HG03135 (cell line): ENCODE data around the gene TMC6.
"Not testable (repeated sequence)": the region's sequence is repeated elsewhere in the genome, so short reads cannot be mapped to it uniquely, and the experiment has no call there.

Experiments used
- ATAC-seq: cut with Tn5 transposase; IDR thresholded peaks from one replicate; pipeline ENCODE4 v1.9.1; 2021; ENCODE audit warnings: mild to moderate bottlenecking, moderate library complexity; ENCODE audit not compliant: unreplicated experiment

Gene TMC6

DNA sequence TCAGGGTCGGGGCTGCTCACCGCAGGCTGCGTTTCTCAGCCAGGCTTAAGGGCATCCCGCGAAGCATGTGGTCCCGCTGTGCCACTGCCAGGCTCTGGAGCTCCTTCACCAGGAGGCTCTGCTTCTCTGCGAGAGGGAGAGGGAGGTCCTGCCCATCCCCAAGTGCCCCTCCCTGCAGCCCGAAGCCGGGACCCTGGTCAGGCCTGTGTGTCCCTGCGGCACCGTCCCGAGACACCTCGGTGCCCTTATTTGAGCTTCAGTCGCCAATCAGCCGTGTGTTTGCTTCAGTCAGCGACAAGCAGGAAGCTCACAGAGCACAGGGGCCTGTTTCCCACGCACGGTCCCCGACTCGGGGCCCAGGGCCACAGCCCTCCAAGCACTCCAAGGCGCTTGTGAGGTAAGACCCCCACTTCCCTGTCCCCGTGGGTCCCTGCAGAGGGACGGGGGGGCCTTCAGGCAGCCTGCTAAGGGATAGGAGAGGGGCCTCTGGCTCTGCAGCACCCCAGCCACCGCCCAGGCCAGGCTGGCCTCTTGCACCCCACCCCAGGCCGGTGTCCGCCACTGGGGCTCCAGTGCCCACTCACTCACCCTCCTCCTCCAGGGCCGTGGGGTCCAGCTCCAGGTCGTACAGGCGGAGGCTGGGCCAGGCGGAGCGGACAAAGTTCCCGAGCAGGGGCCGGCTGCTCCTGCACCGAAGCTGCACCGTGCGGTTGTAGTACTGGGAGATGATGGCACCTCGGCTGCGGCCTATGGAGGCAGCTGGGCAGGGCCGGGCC is 3.2 kb downstream of the TMC6 start:
- no peak for ATAC-seq

DNA sequence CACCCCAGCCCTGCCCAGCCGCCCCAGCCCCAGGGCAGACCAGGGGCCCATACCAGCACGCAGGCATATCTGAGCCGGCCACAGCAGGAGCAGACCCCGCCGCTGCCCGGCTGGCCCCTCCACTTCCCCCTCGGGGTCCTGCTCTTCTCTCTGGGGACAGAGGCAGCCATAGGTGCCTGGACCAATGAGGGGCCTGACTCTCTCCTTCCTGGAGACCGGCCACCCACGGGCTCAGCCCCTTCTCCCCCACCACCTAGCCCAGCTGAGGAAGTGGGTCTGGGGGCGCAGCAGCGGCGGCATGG is 3.8 kb downstream of the TMC6 start:
- ATAC-seq: no peak

DNA sequence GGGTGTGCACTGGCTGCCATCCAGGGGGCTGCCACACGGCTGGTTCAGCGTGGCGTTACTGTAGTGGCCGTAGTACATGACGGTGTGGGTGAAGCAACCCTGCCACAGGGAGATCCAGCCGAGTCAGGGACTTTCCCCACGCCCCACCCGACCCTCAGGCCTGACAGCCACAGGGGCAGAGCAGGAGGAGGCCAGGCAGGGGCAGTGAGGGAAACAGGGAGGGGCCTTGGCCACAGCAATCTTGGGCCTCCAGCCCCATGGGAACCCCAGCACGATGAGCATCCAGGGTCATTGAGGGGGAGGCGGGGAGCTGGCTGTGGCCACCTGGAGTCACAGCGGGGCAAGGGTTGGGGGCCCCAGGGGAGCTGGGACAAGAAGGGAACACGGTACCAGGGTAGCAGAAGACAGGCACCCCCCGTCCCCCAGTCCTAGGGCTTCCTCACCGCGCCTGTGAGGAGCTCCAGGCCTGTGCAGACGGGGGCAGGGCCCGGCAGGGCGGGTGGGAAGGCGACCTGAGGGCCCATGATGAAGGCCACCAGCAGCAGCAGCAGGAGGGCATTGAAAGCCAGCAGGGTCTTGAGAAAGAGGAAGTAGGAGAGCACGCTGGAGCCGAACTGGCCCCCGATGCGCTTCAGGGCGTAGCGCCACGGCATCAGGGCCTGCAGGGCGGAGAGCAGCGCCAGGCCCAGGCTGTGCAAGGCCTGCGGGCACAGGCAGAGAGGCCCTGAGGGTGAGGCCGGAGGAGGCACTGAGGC is 4.3 kb downstream of the TMC6 start:
- ATAC-seq: no peak

DNA sequence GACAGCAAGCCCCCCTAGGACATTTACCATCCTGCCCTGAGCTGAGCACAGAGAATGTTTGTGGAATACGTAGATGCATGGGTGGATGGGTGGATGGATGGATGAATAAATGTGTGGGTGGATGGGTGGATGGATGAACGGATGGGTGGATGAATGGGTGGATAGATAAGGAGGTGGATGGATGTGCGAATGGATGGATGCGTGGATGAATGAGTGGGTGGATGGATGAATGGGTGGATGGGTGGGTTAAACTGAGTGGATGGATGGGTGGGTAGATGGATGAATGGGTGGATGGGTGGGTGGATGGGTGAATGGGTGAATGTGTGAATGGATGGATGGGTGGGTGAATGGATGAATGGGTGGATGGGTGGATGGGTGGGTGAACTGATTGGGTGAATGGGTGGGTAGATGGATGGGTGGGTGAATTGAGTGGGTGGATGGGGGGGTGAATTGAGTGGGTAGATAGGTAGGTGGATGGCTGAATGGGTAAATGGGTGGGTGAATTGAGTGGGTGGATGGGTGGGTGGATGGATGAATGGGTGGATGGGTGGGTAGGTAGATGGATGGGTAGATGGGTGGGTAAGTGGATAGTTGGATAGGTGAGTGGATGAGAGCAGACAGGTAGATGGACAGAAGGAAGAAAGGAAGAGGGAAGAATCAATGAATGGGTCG is 5.2 kb downstream of the TMC6 start:
- no peak for ATAC-seq

DNA sequence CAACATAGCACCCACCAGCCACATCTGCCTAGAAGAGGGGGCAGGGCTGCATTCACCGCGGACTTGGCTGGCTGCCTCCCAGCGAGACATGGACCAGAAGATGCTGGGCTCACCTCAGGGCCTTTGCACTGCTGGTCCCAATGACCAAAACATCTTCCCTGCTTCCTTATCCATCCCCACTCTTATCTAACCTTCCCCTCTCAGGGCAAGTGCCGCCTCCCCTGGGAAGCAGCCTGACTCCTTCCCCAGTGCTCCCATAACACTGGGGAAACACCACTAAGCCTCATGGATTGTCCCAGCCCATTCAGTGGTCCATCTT is 5.7 kb downstream of the TMC6 start:
- no peak for ATAC-seq

DNA sequence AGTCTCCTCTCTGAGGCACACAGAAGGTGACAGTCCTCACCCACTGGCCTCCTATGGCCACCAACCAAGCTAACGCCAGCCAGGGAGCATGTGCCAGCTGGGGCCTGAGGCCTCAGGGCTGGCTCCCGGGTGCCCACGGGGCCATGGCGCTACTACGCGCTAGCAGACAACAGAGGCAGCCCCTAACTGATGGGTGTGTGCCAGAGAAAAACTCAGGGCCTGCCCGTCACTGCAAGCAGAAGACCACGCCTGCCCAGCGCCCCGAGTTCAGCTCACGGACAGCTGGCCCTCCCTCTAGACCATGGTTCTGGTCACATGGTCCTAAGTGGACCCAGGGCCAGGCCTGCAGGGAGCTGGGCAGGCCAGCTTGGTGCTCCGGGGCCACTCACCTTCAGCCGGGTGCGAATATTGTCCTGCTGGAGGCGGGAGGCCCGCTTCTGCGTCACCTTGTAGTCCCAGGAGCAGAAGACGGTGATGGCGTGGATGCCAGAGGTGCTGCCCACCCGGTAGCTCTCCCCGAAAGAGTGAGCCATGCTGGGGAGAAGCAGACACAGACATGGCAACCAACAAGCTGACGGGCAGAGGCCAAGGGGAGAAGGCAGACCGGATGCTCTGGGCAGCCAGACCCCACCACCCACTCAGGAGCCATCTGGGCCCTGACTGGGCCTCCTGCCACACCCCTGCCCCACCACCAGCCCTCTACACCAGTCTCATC is 6.2 kb downstream of the TMC6 start:
- no peak for ATAC-seq

DNA sequence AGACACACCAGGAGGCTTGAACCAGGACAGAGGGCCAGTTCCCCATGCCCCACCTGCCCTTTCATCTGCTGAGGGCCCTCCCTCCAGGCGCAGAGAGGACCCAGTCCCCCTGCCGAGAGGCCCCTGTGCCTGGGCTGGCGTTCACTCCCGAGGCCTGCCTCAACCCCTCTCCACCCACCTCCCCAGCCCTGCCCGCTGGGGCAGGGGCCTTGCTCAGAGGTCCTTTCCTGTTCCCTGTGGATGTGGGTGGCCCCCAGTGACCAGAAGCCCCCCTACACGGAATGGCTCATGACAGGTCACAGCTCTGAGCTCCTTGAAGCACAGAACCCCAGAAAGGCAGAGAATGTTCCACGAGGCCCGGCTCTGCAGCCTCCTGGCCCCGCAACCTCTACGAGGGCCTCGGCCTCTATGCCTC is 6.7 kb downstream of the TMC6 start:
- ATAC-seq: no peak

DNA sequence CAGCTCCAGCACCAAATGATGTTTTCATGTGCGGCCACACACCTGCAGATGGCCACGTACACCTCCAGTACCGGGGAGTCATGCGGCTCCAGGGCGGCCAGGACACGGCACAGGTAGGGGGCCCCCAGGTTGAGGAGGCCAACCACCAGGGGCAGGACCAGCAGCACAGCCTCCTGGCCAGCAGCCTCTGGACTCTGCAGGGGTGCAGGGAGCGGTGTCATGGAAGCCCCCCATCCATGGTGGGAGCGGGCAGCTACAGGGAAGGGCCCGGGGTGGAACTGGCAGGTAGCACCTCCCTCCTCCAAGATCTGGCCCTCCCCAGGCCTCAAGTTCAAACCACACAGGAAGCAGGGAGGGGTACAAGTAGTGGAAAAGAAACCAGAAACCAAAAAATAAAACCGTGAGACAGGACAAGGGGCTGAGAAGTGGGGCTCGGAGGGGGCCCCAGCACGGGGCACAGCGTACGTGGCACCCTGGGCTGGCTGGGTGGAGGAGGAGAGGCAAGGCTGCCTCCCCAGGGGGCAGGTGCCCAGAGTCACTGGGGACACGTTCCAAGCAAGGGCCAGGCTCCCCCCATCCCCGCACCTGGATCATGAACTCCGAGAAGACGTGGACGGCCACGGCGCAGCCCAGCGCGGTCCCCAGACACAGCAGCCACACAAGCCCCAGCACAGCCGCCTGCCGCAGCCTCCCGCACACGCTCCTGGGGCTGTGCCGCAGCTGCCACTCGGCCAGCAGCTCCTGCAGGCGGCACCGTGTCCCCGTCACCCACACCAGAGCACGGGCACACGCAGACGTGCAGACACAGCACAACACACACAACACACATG is 7.4 kb downstream of the TMC6 start:
- ATAC-seq: no peak

DNA sequence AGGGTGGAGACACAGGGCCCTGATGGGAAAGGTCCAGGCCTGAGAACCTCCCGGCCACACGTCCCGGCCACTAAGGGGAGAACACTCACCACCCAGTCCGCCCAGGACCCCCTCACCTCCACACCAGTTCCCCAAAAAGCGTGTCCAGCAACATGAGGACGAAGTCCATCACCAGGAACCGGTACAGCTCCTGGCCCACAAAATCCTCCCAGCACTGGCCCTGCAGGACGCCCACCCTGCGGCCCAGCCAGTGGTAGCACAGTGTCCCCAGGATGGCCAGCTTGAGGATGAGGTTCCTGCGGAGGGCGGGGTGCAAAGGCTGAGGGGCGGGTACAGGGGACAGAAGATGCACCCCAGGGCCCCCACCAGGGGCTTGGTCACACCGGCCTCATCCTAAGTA is 8.0 kb downstream of the TMC6 start:
- ATAC-seq: no peak

DNA sequence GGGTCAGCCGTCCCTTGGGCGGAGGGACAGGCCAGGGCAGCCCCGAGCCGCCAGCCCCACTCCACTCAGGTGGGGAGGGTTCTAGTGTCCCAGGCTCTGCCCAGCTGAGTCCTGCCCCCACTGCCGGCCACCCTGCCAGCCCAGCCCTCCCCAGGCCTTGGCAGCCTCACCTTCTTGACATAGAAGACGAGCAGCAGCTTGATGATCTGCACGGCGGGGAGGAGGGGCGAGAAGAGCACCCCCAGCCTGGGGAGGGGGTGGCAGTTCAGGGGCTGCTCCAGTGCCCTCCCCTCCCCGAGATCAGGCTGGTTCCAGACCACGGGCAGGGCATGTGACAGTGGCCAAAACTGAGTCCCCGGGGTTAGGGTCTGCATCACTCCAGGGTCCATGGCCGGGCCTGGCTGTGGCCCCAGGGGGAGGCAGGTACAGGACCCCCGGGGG is 9.7 kb downstream of the TMC6 start:
- no peak for ATAC-seq

DNA sequence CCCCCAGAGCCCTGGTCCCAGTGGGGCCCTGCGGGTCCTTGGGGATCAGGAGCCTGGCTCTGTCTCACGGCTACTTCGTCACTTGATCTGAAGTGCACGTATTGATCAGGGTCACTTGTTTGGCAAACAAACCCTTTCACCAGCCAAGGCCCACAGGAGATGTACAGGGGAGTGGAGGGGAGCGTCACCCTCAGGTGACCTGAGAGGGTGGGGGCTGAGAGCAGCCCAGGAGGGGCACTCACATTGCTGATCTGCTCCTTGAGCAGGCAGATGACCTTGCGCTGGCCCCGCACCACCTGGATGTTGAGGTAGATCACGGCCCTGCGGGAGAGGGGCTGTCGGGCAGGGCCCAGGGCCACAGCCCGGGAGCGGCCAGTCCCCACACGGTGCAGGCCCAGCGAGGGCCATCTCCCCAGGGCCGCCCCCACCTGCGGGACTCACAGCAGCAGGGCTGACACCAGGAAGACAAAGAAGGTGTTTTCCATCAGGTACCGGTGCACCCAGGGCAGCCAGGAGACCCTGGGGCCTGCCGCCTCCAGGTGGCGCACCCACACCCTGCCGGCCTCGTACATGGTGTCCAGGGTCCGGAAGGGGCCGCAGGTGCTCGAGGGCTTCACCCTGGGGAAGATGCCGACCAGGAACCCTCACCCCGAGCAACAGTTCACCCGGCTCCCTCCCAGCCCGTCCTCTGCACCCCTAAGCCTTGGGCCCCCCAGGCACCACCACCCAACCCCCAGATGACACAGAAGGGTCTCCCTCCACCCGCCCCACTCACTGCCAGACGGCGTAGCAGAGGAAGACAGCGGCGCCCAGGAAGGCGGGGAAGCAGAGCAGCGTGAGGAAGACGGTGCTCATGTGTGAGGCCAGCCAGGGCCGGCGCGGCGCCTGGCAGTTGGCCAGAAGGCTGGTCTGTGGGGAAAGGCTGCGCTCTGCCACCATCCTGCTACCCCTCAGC is 11.3 kb downstream of the TMC6 start:
- no peak for ATAC-seq

DNA sequence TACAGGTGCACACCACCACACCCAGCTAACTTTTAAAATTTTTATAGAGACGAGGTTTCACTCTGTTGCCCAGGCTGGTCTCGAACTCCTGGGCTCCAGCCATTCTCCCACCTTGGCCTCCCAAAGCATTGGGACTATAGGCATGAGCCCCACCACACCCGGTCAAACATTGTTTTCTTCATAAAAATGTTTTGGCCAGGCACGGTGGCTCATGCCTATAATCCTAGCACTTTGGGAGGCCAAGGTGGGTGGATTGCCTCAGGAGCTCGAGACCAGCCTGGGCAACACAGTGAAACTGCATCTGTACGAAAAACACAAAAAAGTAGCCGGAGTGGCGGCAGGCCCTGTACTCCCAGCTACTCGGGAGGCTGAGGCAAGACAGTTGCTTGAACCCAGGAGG is 12.1 kb downstream of the TMC6 start:
- no peak for ATAC-seq

DNA sequence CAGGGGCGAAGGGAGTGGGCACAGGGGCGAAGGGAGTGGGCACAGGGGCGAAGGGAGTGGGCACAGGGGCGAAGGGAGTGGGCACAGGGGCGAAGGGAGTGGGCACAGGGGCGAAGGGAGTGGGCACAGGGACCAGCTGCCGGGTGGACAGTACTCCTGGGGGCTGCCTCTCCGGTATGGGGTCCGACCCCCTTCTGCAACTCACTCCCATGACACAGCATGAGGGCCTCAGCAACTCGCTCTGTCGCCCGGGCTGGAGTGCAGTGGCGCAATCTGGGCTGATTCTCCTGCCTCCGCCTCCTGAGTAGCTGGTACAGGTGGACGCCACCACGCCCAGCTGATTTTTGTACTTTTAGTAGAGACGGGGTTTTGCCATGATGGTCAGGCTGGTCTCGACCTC is 12.8 kb downstream of the TMC6 start:
- not testable (repeated sequence) for ATAC-seq

DNA sequence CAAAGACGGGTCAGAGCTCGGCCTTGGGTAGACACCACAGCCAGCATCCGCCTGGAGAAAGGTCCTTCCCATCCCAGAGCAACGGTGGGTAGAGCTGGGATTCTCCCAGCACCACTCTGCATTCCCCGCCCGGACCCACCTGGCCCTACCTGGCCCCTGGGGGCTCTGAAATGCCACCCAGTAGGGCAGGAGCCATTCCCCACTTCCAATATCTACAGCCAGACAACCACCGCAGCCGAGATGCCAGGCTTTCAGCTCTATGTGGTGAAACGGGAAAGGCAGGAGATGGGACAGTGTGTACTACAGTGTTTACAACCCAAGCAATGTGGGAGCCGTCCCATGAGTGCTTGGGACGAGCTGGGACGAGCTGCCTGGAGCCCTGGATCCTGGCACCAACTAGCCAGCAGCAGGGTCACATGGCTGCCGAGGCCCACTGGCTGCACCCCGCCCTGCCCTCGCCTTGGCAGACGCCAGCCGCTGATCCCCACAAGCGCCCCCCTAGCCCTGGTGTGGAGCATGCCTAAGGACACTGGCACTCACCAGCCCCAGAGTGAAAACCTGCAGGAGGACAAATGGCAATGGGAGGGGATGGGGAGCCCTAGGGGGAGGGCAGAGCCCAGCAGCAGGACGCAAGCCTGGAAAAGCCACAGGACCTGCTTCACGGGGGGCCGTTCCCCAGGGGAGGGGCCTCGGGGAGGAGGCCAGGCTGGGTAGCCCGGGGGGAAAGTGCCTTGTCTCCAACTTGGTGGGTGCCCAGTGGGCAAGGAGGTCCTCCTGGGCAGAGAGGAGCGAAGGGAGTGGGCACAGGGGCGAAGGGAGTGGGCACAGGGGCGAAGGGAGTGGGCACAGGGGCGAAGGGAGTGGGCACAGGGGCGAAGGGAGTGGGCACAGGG is 13.5 kb downstream of the TMC6 start:
- no peak for ATAC-seq

DNA sequence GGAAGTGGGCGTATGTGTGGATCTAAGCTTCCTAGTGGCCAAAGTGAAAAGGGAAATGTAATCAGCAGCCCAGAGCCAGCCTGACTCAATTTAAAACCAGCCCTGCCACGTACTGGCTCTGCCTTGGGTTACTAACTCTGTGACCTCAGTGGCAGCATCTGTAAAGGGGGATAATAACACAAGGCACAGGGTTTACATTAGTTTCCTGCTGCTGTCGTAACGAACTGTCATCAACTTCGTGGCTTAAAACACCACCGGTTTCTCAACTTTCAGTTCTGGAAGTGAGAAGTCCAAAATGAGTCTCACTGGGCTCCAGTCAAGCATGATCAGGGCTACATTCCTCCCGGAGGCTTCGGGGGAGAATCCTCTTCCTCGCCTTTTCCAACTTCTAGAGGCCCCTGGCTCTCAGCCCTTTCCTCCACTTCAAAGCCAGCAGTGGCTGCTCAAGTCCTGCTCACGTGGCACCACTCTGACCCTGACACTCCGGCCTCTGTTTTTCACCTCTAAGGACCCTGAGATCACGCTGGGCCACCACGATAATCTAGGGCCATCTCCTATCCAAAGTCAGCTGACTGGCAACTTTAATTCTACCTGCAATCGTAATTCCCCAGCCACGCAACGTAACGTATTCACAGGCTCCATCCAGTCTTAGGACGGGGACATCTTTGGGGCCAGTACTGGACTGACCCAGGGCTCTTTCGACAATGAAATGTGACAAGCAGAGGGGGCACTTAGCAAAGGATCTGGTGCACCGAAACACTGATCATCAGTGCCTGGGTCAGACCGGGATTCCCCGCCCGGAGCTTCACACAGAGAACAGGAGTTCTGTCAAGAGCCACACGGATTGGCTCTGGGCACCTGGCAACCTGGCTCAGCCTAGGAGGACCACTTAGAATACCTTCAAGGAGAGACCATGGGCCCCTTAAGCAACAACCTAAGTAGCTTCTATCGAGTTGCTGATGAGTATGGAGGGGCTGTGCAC is 14.5 kb downstream of the TMC6 start:
- no peak for ATAC-seq

DNA sequence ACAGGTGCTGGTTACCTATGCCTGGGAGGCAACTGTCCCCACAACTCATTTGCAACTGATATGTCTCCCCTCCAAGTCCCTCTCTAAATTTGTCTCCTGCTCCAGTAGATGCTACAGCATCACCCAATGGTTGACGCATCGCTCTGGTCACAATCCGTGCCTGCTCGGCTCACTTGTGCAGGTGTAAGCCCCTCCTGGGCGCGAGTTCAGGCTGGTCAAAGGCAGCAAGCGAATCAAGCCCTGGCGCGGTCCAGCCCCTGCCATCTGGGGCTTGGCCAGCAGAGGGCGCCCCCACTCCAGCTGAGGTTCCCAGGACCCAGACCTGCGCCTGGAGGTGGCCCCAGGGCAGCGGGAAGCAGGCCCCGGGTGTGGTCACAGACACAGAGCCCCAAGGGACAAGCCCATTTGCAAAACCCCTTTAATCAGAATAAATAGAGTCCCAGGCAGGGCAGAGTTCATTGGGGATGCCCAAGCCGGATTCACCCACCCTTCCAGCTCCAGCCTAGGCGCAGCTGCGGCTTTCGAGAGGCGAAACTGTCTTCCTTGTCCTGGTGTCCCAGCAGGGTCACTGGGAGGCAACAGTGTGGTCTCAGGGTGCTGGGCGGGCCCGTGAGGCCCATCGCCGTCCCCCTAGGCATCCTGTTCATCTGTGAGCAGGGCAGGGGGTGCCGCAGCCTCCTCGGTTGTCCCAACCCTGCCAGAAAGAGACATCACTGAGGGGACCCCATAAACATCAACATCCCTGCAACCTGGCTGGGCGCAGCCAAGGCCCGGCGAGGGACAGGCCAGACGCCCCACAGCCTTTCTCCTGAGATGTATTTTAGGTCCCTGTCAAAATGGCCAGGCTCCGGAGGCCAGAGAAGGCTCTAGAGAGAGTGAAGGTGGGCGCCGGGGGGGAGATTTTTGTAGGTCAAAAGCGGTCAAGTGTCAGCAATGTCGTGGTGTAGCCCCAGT is 15.8 kb downstream of the TMC6 start:
- ATAC-seq: no peak
